H1 (cell line): ENCODE data around the gene BCL2L12. TPM values are rescaled to one million over a fixed set of nuclear protein-coding genes. Genes with fewer than 3 reads are reported as not detected.

Experiments used
- CTCF ChIA-PET: fragments of 300-600 bp; sonication (Branson Sonifier 250); formaldehyde crosslinking; loops from one replicate; lab custom pipeline; 2021; ENCODE audit not compliant: partially characterized antibody; lab: Charles Lee
- POLR2A ChIA-PET: fragments of 300-600 bp; sonication (Branson Sonifier 250); formaldehyde crosslinking; loops from one replicate; lab custom pipeline; 2021; ENCODE audit warnings: inconsistent platforms; ENCODE audit not compliant: partially characterized antibody; lab: Charles Lee
- DNase-seq, 2 experiments: peaks; one replicate each; pipeline versions ENCODE4 v3.0.0 to v3.0.0-alpha.2; 2010 to 2022; ENCODE audit warnings: low spot score in 2 of 2, low read depth in 1 of 2, mixed read lengths in 1 of 2
- FAIRE-seq: peaks from 2 replicates; lab custom pipeline; 2011; peaks lifted over from hg19 to GRCh38; lab: Jason Lieb, UNC
- H2AFZ ChIP-seq: 2 replicates; pipeline ENCODE4 v1.8.1; 2012; ENCODE audit warnings: low read length, inconsistent platforms
- H2AK5ac ChIP-seq: 2 replicates; pipeline ENCODE4 v1.6.1; 2013; ENCODE audit warnings: low read depth, low read length
- H2BK120ac ChIP-seq: replicated peaks from 2 replicates; pipeline ENCODE3; 2013; ENCODE audit warnings: low read depth, low read length, inconsistent platforms
- H2BK12ac ChIP-seq: 2 replicates; pipeline ENCODE4 v1.6.1; 2013; ENCODE audit warnings: low read depth, low read length
- H2BK15ac ChIP-seq: 2 replicates; pipeline ENCODE4 v1.6.1; 2013; ENCODE audit warnings: low read length
- H2BK20ac ChIP-seq: 2 replicates; pipeline ENCODE4 v1.6.1; 2013; ENCODE audit warnings: low read length
- H2BK5ac ChIP-seq: 2 replicates; pipeline ENCODE4 v1.6.1; 2013; ENCODE audit warnings: low read depth, low read length
- H3K14ac ChIP-seq: 2 replicates; pipeline ENCODE4 v1.6.1; 2013; ENCODE audit warnings: inconsistent platforms; ENCODE audit not compliant: insufficient read length
- H3K18ac ChIP-seq: 2 replicates; pipeline ENCODE4 v1.6.1; 2013; ENCODE audit warnings: low read length; ENCODE audit errors: extremely low read depth
- H3K23ac ChIP-seq: 2 replicates; pipeline ENCODE4 v1.6.1; 2013; ENCODE audit warnings: inconsistent platforms; ENCODE audit not compliant: insufficient read length
- H3K23me2 ChIP-seq: 2 replicates; pipeline ENCODE4 v1.6.1; 2013; ENCODE audit warnings: low read depth, low read length
- H3K27ac ChIP-seq: 2 replicates; pipeline ENCODE4 v1.6.1; 2011; ENCODE audit warnings: low read depth, low read length, inconsistent platforms
- H3K27me3 ChIP-seq, 4 experiments: replicated peaks in 1 of 4; 1 replicate in 1 of 4; 2 replicates in 3 of 4; pipeline versions ENCODE4 v1.6.1 to v1.8.1; 2011 to 2013; ENCODE audit warnings: low read length in 3 of 4, mild to moderate bottlenecking in 3 of 4, inconsistent platforms in 2 of 4, mixed read lengths in 2 of 4, moderate library complexity in 1 of 4; ENCODE audit not compliant: control insufficient read depth in 3 of 4, insufficient read depth in 3 of 4; ENCODE audit errors: extremely low read depth in 1 of 4
- H3K36me3 ChIP-seq, 4 experiments: 2 replicates each; pipeline versions ENCODE4 v1.6.1 to v1.8.1; 2011 to 2013; ENCODE audit warnings: mild to moderate bottlenecking in 4 of 4, low read length in 3 of 4, moderate library complexity in 2 of 4, control low read depth in 1 of 4, inconsistent platforms in 1 of 4; ENCODE audit not compliant: insufficient read depth in 4 of 4, control insufficient read depth in 2 of 4
- H3K4ac ChIP-seq: replicated peaks from 2 replicates; pipeline ENCODE3; 2013; ENCODE audit warnings: low read length, low read depth, mixed read lengths, inconsistent platforms; ENCODE audit not compliant: insufficient read length
- H3K4me1 ChIP-seq, 4 experiments: replicated peaks in 1 of 4; 1 replicate in 1 of 4; 2 replicates in 3 of 4; pipeline versions ENCODE4 v1.6.1 to v1.8.1; 2011 to 2013; ENCODE audit warnings: low read length in 3 of 4, inconsistent platforms in 2 of 4, mixed read lengths in 1 of 4; ENCODE audit not compliant: insufficient read depth in 4 of 4, control insufficient read depth in 3 of 4
- H3K4me2 ChIP-seq, 2 experiments: 2 replicates each; pipeline versions ENCODE4 v1.6.1 to v1.8.1; 2011 to 2013; ENCODE audit warnings: low read depth in 2 of 2, low read length in 2 of 2, control low read depth in 1 of 2, inconsistent platforms in 1 of 2, mild to moderate bottlenecking in 1 of 2; ENCODE audit not compliant: insufficient read depth in 1 of 2
- H3K4me3 ChIP-seq, 4 experiments: fragments of 200-600, 300-600 bp in 1 of 4; sonication (generic), shearing (Covaris generic), sonication (Bioruptor Twin) in 1 of 4; 2 replicates each; pipeline versions ENCODE4 v1.5.1 to v1.8.1; 2011 to 2016; ENCODE audit warnings: low read length in 4 of 4, low read depth in 3 of 4, control low read depth in 2 of 4, inconsistent platforms in 2 of 4, mild to moderate bottlenecking in 2 of 4, mixed read lengths in 1 of 4, moderate library complexity in 1 of 4; ENCODE audit not compliant: insufficient read depth in 2 of 4; ENCODE audit errors: extremely low read depth in 1 of 4
- H3K56ac ChIP-seq: replicated peaks from 2 replicates; pipeline ENCODE3; 2013; ENCODE audit warnings: low read depth, mild to moderate bottlenecking, mixed read lengths, low read length, inconsistent platforms; ENCODE audit not compliant: insufficient read length
- H3K79me1 ChIP-seq: 2 replicates; pipeline ENCODE4 v1.6.1; 2013; ENCODE audit warnings: low read depth, low read length, control low read depth
- H3K79me2 ChIP-seq, 2 experiments: 2 replicates each; pipeline versions ENCODE4 v1.6.1 to v1.8.1; 2012 to 2013; ENCODE audit warnings: low read length in 2 of 2, mild to moderate bottlenecking in 2 of 2, inconsistent platforms in 1 of 2; ENCODE audit not compliant: insufficient read depth in 2 of 2, control insufficient read depth in 1 of 2
- H3K9ac ChIP-seq, 4 experiments: replicated peaks in 1 of 4; 1 replicate in 1 of 4; 2 replicates in 3 of 4; pipeline versions ENCODE4 v1.6.1 to v1.8.1; 2011 to 2013; ENCODE audit warnings: low read depth in 3 of 4, low read length in 3 of 4, control low read depth in 2 of 4, mild to moderate bottlenecking in 2 of 4, moderate library complexity in 2 of 4, inconsistent platforms in 1 of 4; ENCODE audit errors: extremely low read depth in 1 of 4
- H3K9me3 ChIP-seq, 2 experiments: 2 replicates each; pipeline versions ENCODE4 v1.6.1 to v1.8.1; 2012 to 2013; ENCODE audit warnings: mild to moderate bottlenecking in 2 of 2, moderate library complexity in 2 of 2, control low read depth in 1 of 2, inconsistent platforms in 1 of 2, low read depth in 1 of 2, low read length in 1 of 2, mixed read lengths in 1 of 2; ENCODE audit not compliant: insufficient read depth in 2 of 2
- H4K20me1 ChIP-seq, 2 experiments: replicated peaks in 1 of 2; 2 replicates each; pipeline versions ENCODE3 to v1.8.1; 2011 to 2013; ENCODE audit warnings: inconsistent platforms in 2 of 2, low read length in 2 of 2, mild to moderate bottlenecking in 1 of 2; ENCODE audit not compliant: insufficient read depth in 2 of 2, control insufficient read depth in 1 of 2
- H4K5ac ChIP-seq: 2 replicates; pipeline ENCODE4 v1.6.1; 2013; ENCODE audit warnings: low read length, low read depth, mixed read lengths, inconsistent platforms; ENCODE audit not compliant: insufficient read length
- H4K8ac ChIP-seq: 2 replicates; pipeline ENCODE4 v1.8.0; 2013; ENCODE audit warnings: mild to moderate bottlenecking, moderate library complexity, low read length, inconsistent platforms; ENCODE audit not compliant: insufficient read depth; ENCODE audit errors: extremely low read depth
- H4K91ac ChIP-seq: replicated peaks from 2 replicates; pipeline ENCODE3; 2013; ENCODE audit warnings: low read length, mixed read lengths, inconsistent platforms; ENCODE audit not compliant: insufficient read length
- FOSL1 ChIP-seq: IDR thresholded peaks from 2 replicates; pipeline ENCODE4 v1.6.1; 2011; ENCODE audit warnings: mild to moderate bottlenecking, low read depth, low read length, moderate library complexity; ENCODE audit not compliant: insufficient read depth
- HDAC6 ChIP-seq: IDR thresholded peaks from one replicate; pipeline ENCODE4 v1.7.1; 2012; ENCODE audit warnings: low read depth, mild to moderate bottlenecking, inconsistent platforms, low read length, moderate library complexity
- NANOG ChIP-seq: IDR thresholded peaks from 2 replicates; pipeline ENCODE4 v1.6.1; 2011; ENCODE audit warnings: low read length, low read depth, mild to moderate bottlenecking, inconsistent platforms; ENCODE audit not compliant: insufficient read depth, poor library complexity, severe bottlenecking
- POLR2AphosphoS5 ChIP-seq: IDR thresholded peaks from 2 replicates; pipeline ENCODE4 v1.6.1; 2011; ENCODE audit warnings: low read depth, low read length
- RBBP5 ChIP-seq: IDR thresholded peaks from 2 replicates; pipeline ENCODE4 v1.7.1; 2012; ENCODE audit warnings: low read depth, mild to moderate bottlenecking, inconsistent platforms, low read length, moderate library complexity, borderline replicate concordance
- RFX5 ChIP-seq: IDR thresholded peaks from 2 replicates; pipeline ENCODE4 v1.6.1; 2011; ENCODE audit warnings: low read depth, low read length, improper control_type of control experiment, borderline replicate concordance
- SIN3A ChIP-seq, 2 experiments: IDR thresholded peaks in 1 of 2; conservative IDR thresholded peaks in 1 of 2; 2 replicates each; pipeline ENCODE4 v1.6.1; 2011 to 2012; ENCODE audit warnings: low read length in 2 of 2, improper control_type of control experiment in 1 of 2, low read depth in 1 of 2, mild to moderate bottlenecking in 1 of 2
- TAF1 ChIP-seq: IDR thresholded peaks from 2 replicates; pipeline ENCODE4 v1.6.1; 2011; ENCODE audit warnings: mild to moderate bottlenecking, low read depth, low read length
- TBP ChIP-seq: IDR thresholded peaks from 2 replicates; pipeline ENCODE4 v1.6.1; 2011; ENCODE audit warnings: low read depth, low read length, improper control_type of control experiment
- YY1 ChIP-seq: IDR thresholded peaks from 2 replicates; pipeline ENCODE4 v1.6.1; 2011; ENCODE audit warnings: low read depth, mild to moderate bottlenecking, low read length
- WGBS, 2 experiments: shearing (Covaris generic) in 1 of 2; methylation state at CpG; one replicate each; pipeline versions ENCODE4 v1.1.6 to v1.1.7; 2013 to 2015; ENCODE audit warnings: low lambda C conversion rate in 2 of 2, mixed read lengths in 2 of 2, inconsistent platforms in 1 of 2, low coverage in 1 of 2, missing lambda C conversion rate in 1 of 2; ENCODE audit not compliant: insufficient replicate concordance in 2 of 2, insufficient coverage in 1 of 2, insufficient read length in 1 of 2; ENCODE audit errors: extremely low coverage in 1 of 2, missing lambda C conversion rate in 1 of 2; 5-methylcytosine and 5-hydroxymethylcytosine counted together
- polyA plus RNA-seq, 7 experiments: library from polyadenylated mRNA; depleted of rRNA in 3 of 7; stranded (reverse) in 5 of 7; unstranded in 2 of 7; fragments of >200 nt in 5 of 7; fragments of 200-250 nt in 2 of 7; gene quantifications; 1 replicate in 5 of 7; 2 replicates in 1 of 7; 4 replicates in 1 of 7; pipeline versions ENCODE4 v1.2.1 to v1.2.3, GENCODE V29; 2011 to 2013; ENCODE audit warnings: missing spikeins in 2 of 7, mixed read lengths in 2 of 7
- total RNA-seq: library from RNA; stranded (reverse); fragmentation: NEBNext Ultra II Directional; extraction: Animal tissue kit (Norgen Biotek cat#: 25700); gene quantifications from 2 replicates; pipeline ENCODE4 v1.2.1, GENCODE V29; 2021

The BCL2L12 gene
- total and polyA plus RNA-seq, 2 of the 8 experiments (the other 6 are each of a cell fraction or from before 2014, with no cell fraction given) = 126 to 209 TPM

DNA sequence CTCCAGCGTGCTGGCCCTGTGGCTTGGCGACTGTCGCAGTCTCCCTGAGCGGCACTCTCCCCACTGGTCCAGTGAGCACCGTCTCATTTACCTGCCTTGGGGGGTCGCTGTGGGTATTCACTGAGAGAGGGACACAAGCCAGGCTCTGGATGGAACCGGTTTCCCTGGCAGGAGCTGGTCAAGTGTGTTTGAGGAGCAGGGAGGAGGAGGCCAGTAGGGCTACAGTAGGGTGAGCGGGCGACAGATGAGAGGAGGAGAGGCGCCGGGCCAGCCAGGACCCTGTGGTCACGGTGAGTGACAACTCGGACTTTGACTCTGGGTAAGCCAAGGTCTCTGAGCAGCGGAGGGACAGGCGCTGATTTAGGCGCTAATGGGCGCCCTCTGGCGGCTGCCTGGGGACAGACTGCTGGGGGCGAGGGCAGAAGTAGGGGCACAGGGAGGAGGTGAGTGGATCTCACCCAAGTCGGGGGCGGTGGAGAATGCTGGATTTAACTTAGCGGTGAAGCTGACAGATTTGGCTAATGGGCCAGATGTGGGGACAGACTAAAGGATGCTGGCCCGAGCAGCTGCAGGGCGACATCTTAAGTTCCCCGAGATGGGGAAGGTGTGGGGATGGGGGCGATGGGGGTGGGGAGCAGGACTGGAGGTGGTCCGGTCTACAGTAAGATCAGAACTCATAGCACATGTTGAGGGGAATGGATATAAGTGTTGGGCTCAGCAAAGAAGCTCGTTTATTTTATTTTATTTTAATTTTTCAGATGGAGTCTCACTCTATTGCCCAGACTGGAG is 6.6 kb downstream of the BCL2L12 start:
- peak overlapping the region; percentile 41 for H2BK5ac ChIP-seq
- FAIRE-seq = no peak
- H3K18ac ChIP-seq = no peak overlapping the region
- no peak overlapping the region for H3K23ac ChIP-seq
- no peak overlapping the region for H3K4ac ChIP-seq
- H3K4me1 ChIP-seq = peaks cover 0 to 6% (median 2%) of the 10 kb centered on the region in 4 experiments; a peak in 4 of 7 replicates
- H4K5ac ChIP-seq = no peak overlapping the region
- H3K56ac ChIP-seq = no peak overlapping the region
- no peak overlapping the region for H2BK20ac ChIP-seq
- H2BK120ac ChIP-seq = no peak overlapping the region
- H4K20me1 ChIP-seq = peaks cover 0 to 3% of the 10 kb centered on the region in 2 experiments
- H3K14ac ChIP-seq = no peak overlapping the region
- H3K27me3 ChIP-seq = no peaks in the 10 kb centered on the region
- no peaks in the 10 kb centered on the region; the same call in 1 of the 2 replicates for H3K79me1 ChIP-seq
- peak overlapping the region; percentile 58 for H4K91ac ChIP-seq
- H3K79me2 ChIP-seq = peaks cover 4 to 7% of the 10 kb centered on the region in 2 experiments; a peak in 1 of 4 replicates
- H3K23me2 ChIP-seq = no peaks in the 10 kb centered on the region; the same call in 1 of the 2 replicates
- H3K9me3 ChIP-seq = no peaks in the 10 kb centered on the region
- peak overlapping the region; percentile 46; the same call in 1 of the 2 replicates for H3K27ac ChIP-seq
- H2AFZ ChIP-seq = peak overlapping the region; percentile 70; the same call in 1 of the 2 replicates
- peak overlapping the region in 2 of 4 experiments; percentile 51 to 53; a peak in 4 of 7 replicates for H3K9ac ChIP-seq
- no peak overlapping the region for H2BK15ac ChIP-seq
- peaks cover 2 to 21% (median 9%) of the 10 kb centered on the region in 4 experiments; a peak in 7 of 8 replicates for H3K36me3 ChIP-seq
- ChIA-PET CTCF (interaction anchor here (0.7 to 7.4 kb wide), 23 partner anchors 8 to 905 kb away, joined by 3 to 39 read pairs (median 5); partner anchors contain the start of genes CPT1C, RCN3, RRAS and SCAF1), POLR2A (interaction anchor here (0.6 to 14.5 kb wide), 13 partner anchors 9 to 176 kb away, joined by 3 to 275 read pairs (median 4); partner anchors contain the start of genes ADM5, BCL2L12, CPT1C and IRF3)
- WGBS, 2 experiments = 17% methylated on average over 24 of the region's 28 CpGs; no CpG with 5 or more reads in 1 of the 2 experiments
- H4K8ac ChIP-seq = peak overlapping the region; percentile 78; the same call in 1 of the 2 replicates
- peak overlapping the region in 2 of 4 experiments; percentile 26 to 51; a peak in 2 of 8 replicates for H3K4me3 ChIP-seq
- peak; percentile 74 to 95 for DNase-seq
- no peak overlapping the region for H2BK12ac ChIP-seq
- H2AK5ac ChIP-seq = no peak overlapping the region
- peak overlapping the region; percentile 12 to 70 for H3K4me2 ChIP-seq
- TF ChIP-seq YY1 (0 out of 2 replicates have a peak, but pooled peaks have one; percentile 37), TBP (no peak), SIN3A (conservative IDR thresholded peaks at IDR 0.05 in 1 of 2, IDR thresholded peaks at IDR 0.05 in 1 of 2; ENCODE audit: low read depth in 1 of 2, low read length in 2 of 2) (peak in 1 of 2 experiments; percentile 69; a peak in 1 of 4 replicates), HDAC6 (no peak), TAF1 (peak; percentile 52; the same call in 1 of the 2 replicates), RFX5 (no peak), FOSL1 (no peak), NANOG (no peak), RBBP5 (no peak; the same call in 1 of the 2 replicates), POLR2AphosphoS5 (0 out of 2 replicates have a peak, but pooled peaks have one; percentile 40)
